GM10266 (cell line): Measurements from ENCODE around the gene SORCS2.

Source experiments
- DNase-seq: peaks from one replicate; pipeline ENCODE4 v3.0.0; 2012; ENCODE audit errors: extremely low spot score
- CTCF ChIP-seq: IDR thresholded peaks from 2 replicates; pipeline ENCODE4 v1.5.1; 2012; ENCODE audit warnings: mild to moderate bottlenecking, low read depth; ENCODE audit not compliant: control insufficient read depth, insufficient read depth; ENCODE audit errors: missing control alignments

The SORCS2 gene

DNA sequence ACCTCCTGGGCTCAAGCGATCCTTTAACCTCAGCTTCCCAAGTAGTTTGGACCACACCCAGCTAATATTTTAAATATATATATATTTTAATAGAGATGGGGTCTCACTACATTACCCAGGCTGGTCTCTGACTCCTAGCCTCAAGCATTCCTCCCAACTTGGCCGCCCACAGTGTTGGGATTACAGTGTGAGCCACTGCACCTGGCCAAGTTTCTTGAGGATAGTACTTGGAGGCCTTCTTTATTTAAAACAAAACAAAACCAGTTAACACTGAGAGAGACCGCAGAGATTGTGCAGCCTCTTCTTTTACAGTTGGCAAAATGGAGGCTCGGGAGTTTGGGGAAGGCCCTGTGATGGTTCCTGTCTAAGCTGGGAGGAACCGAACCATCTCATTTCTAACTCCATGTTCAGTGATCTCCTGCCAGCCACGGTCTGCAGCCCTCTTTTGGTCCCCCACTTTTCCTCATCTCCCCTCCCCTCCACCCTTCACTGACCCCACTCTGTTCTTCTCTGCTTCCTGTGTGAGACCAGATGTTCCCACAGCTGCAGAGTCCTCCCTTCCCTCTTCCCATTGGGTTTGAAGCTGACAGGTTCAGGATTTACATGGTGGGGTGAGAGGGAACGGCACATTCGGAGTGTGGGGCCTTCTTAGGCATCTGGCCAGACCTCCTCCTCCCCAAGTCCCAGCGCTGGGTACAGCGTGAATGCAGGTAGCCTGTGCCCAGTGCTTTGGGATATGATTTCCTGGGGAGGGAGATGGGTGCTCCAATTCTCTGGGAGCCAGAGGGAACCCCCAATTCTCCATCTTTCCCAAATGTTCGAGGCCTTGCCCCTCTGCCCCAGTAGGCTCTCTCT, 1.4 kb upstream of the SORCS2 start:
- DNase-seq: no peak
- TF ChIP-seq CTCF: no peak

DNA sequence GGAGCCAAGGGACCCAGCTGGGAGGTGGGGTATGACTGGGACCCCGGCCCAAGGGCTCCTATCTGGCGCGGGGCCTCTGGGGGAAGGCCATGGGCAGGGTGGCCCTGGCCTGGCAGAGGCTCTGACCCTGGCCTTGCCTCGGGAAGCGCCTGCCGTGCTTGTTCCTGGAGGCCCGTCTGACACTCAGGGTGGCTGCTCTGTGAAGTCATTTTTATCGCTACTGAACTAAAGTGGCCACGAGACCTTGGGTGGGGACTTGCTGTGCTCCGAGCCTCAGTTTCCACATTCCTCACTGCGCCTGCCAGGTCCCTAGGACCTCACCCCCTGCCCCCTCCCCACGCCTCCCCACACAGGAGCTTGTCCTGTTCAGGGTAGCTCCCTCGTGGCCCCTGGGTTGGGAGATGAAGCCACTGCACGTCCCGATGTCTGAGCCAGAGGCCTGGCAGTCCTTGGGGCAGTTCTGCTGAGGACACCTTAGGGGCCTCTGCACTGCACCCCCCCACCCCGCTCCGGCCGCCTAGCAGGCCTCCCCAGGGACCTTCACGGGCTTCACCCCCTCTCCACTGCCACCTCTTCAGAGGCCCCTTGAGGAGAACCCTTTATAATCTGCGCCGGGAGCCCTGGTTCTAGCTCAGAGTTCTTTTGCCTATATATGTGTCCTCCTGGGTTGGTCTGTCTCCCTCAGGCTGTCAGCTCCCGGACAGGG, 639 bp upstream of the SORCS2 start:
- no peak for TF ChIP-seq CTCF
- no peak for DNase-seq

DNA sequence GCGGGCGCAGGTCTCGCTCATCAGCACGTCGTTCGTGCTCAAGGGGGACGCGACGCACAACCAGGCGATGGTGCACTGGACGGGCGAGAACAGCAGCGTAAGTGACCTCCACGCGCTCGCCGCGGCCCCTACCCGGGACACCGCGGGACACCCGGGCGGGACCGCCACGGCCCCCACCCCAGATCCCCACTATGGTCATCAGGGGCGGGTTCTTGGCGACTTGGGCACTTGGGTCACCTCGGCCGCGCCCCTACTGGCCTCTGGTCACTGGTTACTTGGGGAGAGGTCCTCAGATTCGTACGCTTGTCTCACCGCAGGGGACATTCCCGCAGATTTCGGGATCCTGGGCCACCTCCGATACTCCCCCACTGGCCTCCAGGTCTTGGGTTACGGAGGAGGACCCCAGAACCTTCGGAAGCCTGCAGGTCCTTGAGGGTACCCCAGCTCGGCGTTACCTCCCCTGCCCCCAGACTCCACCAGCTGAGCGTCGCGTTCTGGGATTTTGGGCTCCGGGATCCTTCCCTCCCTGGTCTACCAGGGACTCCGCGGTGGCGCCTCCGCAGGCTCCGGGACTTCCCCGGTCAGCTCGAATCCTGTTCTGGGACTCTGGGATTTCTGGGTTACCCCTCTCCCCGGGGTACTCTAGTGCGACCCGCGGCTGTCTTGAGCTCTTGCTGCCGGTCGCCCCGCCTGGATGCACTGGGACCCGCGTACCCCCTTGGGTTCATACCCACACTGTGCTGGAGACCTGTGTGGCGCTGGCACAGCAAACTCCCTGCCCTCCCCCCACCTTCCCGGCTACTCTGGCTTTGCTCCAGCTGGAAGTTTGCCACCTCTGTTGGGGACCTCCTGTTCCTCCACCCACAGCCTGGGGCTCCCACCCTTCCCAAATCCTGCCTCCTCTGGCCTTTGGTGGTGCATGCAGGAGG, 956 bp downstream of the SORCS2 start:
- TF ChIP-seq CTCF: no peak
- no peak for DNase-seq

DNA sequence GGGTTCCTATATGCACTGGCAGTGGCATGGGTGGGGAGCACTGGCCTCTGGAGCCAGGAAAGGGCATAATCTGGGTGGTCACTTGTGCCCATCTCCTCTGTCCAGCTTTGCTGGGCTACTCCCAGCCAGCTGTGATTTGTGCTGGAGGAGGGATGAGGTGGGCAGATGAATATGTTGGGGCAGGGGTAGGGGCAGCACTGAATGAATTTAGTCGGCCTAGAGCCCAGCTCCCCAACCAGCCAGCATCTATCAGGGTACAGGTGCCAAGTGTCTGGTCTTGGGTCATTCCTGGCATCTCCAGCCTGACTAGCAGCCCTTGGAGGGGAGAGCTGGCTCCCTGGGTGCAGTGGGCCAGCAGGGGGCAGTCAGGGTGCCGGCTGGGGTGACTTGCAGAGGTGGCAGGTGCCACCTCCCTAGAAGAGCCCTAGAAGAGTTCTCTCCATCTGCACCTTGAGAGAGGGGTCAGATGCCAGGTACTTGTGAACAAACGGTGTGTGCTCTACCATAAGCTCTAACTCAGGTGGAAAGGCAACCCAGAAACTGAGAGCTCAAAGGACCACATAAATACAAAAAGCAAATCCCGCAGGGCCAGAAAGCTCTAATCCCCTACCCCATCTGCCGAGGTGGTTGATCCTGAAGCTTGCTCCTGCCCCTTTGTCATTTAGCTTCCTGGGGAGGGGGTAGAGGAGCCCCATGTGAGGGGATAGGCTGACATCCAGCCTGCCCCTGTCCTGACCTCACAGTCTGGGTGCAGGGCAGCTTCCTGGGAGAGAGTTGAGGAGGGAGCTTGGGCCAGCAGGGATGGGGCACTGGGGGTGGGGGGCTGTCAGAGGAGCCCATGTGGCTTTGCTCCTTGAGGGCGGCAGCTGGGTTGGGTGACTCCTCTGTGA, 2.2 kb downstream of the SORCS2 start:
- DNase-seq: no peak
- peak; percentile 33 for TF ChIP-seq CTCF

GRCh38 chr4:7195141-7195515, 2.8 kb downstream of the SORCS2 start:
- DNase-seq: no peak
- no peak for TF ChIP-seq CTCF

DNA sequence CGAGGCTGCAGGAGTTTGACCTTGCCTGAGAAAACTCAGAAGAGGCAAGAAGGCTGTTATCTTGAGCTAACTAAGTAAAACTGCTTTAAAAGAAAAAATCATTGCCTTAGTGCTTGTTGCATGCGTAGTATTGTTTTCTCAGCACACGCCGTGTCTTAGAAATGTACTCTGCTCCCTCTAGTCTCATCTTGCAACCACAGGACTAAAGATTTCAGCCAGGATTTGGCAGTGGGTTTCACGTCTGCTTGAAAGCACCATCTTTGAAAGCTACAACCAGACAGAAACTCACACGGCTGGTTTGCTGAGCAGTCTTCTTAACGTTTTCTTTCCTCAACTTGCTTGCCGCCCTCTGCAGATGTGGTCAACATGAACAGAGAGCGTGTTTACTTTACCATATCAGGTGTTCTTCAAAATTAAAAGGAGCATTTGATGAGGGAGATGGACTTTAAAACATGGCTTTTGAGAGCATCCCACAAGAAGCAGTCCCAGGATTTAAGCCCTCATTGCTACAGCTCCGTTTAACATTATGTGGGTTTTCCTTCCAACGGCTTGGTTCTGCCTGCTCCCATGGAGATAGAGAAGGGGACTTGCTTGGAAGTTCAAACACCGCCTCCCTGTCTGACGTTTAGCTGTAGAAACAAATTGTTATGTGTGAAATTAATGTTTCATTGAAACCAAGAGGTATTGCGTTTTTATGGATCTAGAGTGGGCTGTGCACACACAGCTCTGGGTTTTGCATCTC, 3.4 kb downstream of the SORCS2 start:
- DNase-seq: no peak
- TF ChIP-seq CTCF: no peak
